PC-9 (cell line): Measurements from ENCODE around the gene MYH6. TPM values are rescaled to one million over a fixed set of nuclear protein-coding genes. Genes with fewer than 3 reads are reported as not detected.
"Not testable (repeated sequence)": the region's sequence is repeated elsewhere in the genome, so short reads cannot be mapped to it uniquely, and the experiment has no call there.

Experiments
- BruUV-seq: library from RNA; stranded (reverse); fragments of 400-500 nt; replicated peaks from 2 replicates; lab custom pipeline; 2021; lab: Mats Ljungman, UMichigan
- CTCF ChIA-PET: fragments of 300-600 bp; sonication (Branson Sonifier 250); formaldehyde crosslinking; loops from one replicate; lab custom pipeline; 2022; ENCODE audit warnings: antibody characterized with exemption; lab: Charles Lee
- POLR2A ChIA-PET: fragments of 300-600 bp; sonication (Branson Sonifier 250); formaldehyde crosslinking; loops from one replicate; lab custom pipeline; 2022; ENCODE audit warnings: antibody characterized with exemption; ENCODE audit not compliant: unreplicated experiment; lab: Charles Lee
- DNase-seq, 2 experiments: peaks; one replicate each; pipeline versions ENCODE4 v3.0.0 to v3.0.0-alpha.2; 2015 to 2022; ENCODE audit warnings: mixed read lengths in 1 of 2
- H2AFZ ChIP-seq: fragments of 200-600 bp; sonication (generic); 2 replicates; pipeline ENCODE4 v1.8.1; 2017; ENCODE audit warnings: antibody characterized with exemption
- H3F3A ChIP-seq: fragments of 200-600 bp; sonication (generic); 2 replicates; pipeline ENCODE4 v1.8.1; 2017; ENCODE audit warnings: antibody characterized with exemption, mild to moderate bottlenecking, low read depth; ENCODE audit not compliant: insufficient read depth
- H3K27ac ChIP-seq: fragments of 200-600 bp; sonication (generic); 2 replicates; pipeline ENCODE4 v1.6.1; 2016; ENCODE audit warnings: mixed run types
- H3K27me3 ChIP-seq: fragments of 200-600 bp; sonication (generic); 2 replicates; pipeline ENCODE4 v1.6.1; 2016; ENCODE audit warnings: low read depth, mixed run types; ENCODE audit not compliant: insufficient read depth
- H3K36me3 ChIP-seq: fragments of 200-600 bp; sonication (generic); 2 replicates; pipeline ENCODE4 v1.6.1; 2016; ENCODE audit warnings: low read depth, mixed run types
- H3K4me1 ChIP-seq: fragments of 200-600 bp; sonication (generic); replicated peaks from 2 replicates; pipeline ENCODE4 v1.6.1; 2016; ENCODE audit warnings: mixed run types; ENCODE audit not compliant: insufficient read depth
- H3K4me2 ChIP-seq: fragments of 200-600 bp; sonication (generic); 2 replicates; pipeline ENCODE4 v1.6.1; 2017; ENCODE audit warnings: mixed run types
- H3K4me3 ChIP-seq: fragments of 200-600 bp; sonication (generic); 2 replicates; pipeline ENCODE4 v1.6.1; 2016; ENCODE audit warnings: mixed run types
- H3K79me2 ChIP-seq: fragments of 200-600 bp; sonication (generic); 2 replicates; pipeline ENCODE4 v1.6.1; 2017; ENCODE audit warnings: low read depth, mixed run types
- H3K9me2 ChIP-seq: fragments of 200-600 bp; sonication (generic); 2 replicates; pipeline ENCODE4 v1.8.1; 2017; ENCODE audit warnings: mild to moderate bottlenecking; ENCODE audit not compliant: insufficient read depth
- H3K9me3 ChIP-seq: fragments of 200-600 bp; sonication (generic); 2 replicates; pipeline ENCODE4 v1.8.1; 2016; ENCODE audit warnings: low read depth; ENCODE audit not compliant: insufficient read depth
- H4K20me1 ChIP-seq: fragments of 200-600 bp; sonication (generic); 2 replicates; pipeline ENCODE4 v1.8.1; 2017; ENCODE audit not compliant: insufficient read depth
- EZH2 ChIP-seq: fragments of 200-600 bp; sonication (generic); IDR thresholded peaks from 2 replicates; pipeline ENCODE4 v1.8.0; 2017; ENCODE audit warnings: antibody characterized with exemption, low read depth
- intact Hi-C: fragments of 100-400 bp; cut with micrococcal nuclease; formaldehyde crosslinking; loops from one replicate; pipeline ENCODE4 v1.10.0; 2022; ENCODE audit not compliant: unreplicated experiment
- total RNA-seq: library from RNA; stranded (reverse); gene quantifications from 2 replicates; pipeline ENCODE4 v1.2.3, GENCODE V29; 2021
- TF ChIP-seq, protein P1 (sequence below): fragments of 200-600 bp; sonication (generic); conservative IDR thresholded peaks from 2 replicates; pipeline ENCODE4 v1.6.1; 2017; ENCODE audit warnings: mixed run types, antibody characterized with exemption, mild to moderate bottlenecking, moderate library complexity

MYH6 gene
- total RNA-seq, 1 experiment from 2014 or later: not detected

DNA sequence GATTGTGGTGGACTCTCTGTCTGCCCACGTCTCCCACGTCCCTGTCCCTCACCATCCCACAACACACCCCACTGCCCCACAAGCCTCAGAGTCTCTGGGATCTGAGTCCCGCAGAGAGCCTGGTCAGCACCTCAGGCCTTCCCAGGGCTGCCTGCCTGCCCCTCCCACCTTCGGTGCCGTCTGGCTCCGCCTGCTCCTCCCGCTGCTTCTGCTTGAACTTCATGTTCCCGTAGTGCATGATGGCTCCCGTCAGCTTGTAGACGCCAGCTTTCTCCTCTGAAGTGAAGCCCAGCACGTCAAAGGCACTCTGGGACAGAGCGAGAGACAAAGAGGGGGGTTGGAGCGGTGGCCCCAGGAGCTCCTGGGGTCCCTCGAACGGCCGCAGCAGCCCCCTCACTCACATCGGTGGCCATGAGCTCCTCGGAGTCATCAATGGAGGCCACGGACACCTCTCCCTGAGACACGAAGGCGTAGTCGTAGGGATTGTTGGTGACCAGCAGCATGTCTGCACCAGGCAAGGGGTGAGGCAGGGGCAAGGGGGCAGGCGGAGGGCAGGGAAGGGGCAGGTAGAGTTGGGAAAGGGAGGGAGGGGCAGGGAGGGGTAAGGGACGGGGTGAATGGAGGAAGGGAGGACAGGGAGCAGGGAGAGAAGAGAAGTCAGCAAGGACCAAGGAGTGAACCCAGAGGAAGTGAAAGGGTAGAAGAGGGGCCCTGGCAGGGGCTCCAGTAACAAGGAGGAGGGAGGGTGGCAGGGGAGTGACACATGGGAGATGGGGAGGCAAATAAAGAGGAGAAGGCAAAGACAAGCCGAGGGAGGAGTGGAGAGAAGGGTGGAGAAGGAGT lies 5.6 kb downstream of the MYH6 start:
- no peak for DNase-seq
- H3K9me2 ChIP-seq: no peaks in the 10 kb centered on the region
- no peak for TF ChIP-seq EZH2
- TF ChIP-seq, protein P1, sequence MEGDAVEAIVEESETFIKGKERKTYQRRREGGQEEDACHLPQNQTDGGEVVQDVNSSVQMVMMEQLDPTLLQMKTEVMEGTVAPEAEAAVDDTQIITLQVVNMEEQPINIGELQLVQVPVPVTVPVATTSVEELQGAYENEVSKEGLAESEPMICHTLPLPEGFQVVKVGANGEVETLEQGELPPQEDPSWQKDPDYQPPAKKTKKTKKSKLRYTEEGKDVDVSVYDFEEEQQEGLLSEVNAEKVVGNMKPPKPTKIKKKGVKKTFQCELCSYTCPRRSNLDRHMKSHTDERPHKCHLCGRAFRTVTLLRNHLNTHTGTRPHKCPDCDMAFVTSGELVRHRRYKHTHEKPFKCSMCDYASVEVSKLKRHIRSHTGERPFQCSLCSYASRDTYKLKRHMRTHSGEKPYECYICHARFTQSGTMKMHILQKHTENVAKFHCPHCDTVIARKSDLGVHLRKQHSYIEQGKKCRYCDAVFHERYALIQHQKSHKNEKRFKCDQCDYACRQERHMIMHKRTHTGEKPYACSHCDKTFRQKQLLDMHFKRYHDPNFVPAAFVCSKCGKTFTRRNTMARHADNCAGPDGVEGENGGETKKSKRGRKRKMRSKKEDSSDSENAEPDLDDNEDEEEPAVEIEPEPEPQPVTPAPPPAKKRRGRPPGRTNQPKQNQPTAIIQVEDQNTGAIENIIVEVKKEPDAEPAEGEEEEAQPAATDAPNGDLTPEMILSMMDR: no peak
- H3K79me2 ChIP-seq: no peaks in the 10 kb centered on the region
- H3K9me3 ChIP-seq: no peaks in the 10 kb centered on the region
- no peak overlapping the region for H2AFZ ChIP-seq
- BruUV-seq: no TSS peak
- CTCF ChIA-PET: no interaction called here
- no peaks in the 10 kb centered on the region for H3K4me1 ChIP-seq
- H3K27ac ChIP-seq: no peak overlapping the region
- no peaks in the 10 kb centered on the region for H3K36me3 ChIP-seq
- peak overlapping the region; percentile 46 for H3K4me2 ChIP-seq
- peaks cover 91% of the 10 kb centered on the region for H3K27me3 ChIP-seq
- H3F3A ChIP-seq: no peaks in the 10 kb centered on the region
- POLR2A ChIA-PET: interaction anchor here (0.6 kb wide), 1 partner anchor 35 kb away, joined by 3 read pairs; no protein-coding TSS in a partner anchor
- no peaks in the 10 kb centered on the region for H4K20me1 ChIP-seq
- intact Hi-C loops: no loop called here
- no peak overlapping the region for H3K4me3 ChIP-seq

GRCh38 chr14:23401291-23401690 lies 6.8 kb downstream of the MYH6 start:
- Histone ChIP-seq H3K79me2 (no peaks in the 10 kb centered on the region), H3K36me3 (no peaks in the 10 kb centered on the region), H3K9me3 (no peaks in the 10 kb centered on the region), H2AFZ (no peak overlapping the region), H3K9me2 (no peaks in the 10 kb centered on the region), H3K4me3 (no peak overlapping the region), H3K27ac (no peak overlapping the region), H3K4me1 (no peaks in the 10 kb centered on the region), H4K20me1 (no peaks in the 10 kb centered on the region), H3K27me3 (peaks cover 92% of the 10 kb centered on the region), H3K4me2 (no peak overlapping the region), H3F3A (no peaks in the 10 kb centered on the region)
- POLR2A ChIA-PET: no interaction called here
- CTCF ChIA-PET: no interaction called here
- TF ChIP-seq, protein P1: no peak
- TF ChIP-seq EZH2: no peak
- intact Hi-C loops: no loop called here
- DNase-seq: no peak
- BruUV-seq: no TSS peak

DNA sequence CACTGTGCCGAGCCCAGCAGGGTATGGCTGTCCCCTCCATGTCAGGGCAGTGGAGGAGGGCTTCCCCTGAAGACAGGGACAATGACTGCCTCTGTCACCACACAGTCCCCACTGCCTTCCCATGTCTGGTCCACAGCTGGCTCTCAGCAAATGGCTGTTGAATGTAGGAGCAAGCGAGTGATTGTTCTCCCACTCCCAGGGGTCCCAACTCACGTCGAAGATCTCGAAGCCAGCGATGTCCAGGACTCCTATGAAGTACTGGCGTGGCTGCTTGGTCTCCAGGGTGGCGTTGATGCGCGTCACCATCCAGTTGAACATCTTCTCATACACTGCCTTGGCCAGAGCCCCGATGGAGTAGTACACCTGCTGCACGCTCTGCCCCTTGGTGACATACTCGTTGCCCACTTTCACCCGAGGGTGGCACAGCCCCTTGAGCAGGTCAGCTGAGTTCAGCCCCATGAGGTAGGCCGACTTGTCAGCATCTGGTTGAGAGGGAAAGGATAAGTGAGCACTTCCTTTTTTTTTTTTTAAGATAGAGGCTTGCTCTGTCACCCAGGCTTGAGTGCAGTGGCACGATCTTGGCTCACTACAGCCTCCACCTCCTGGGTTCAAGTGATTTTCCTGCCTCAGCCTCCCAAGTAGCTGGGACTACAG lies 7.5 kb downstream of the MYH6 start:
- H3K4me1 ChIP-seq, H3K36me3 ChIP-seq, H4K20me1 ChIP-seq, H3K79me2 ChIP-seq, H3K27ac ChIP-seq, H3K9me3 ChIP-seq, H3K4me2 ChIP-seq, CTCF ChIA-PET, BruUV-seq, DNase-seq, POLR2A ChIA-PET, H3K9me2 ChIP-seq, H3F3A ChIP-seq, H2AFZ ChIP-seq, H3K4me3 ChIP-seq, intact Hi-C loops: not testable (repeated sequence)
- H3K27me3 ChIP-seq: peaks cover 92% of the 10 kb centered on the region
